NCI-H128 (cell line): ENCODE data around the gene HDHD3.
A peak's percentile ranks its signal among the peaks of the same experiment; 100 is the strongest.
"Not testable (repeated sequence)": the region's sequence is repeated elsewhere in the genome, so short reads cannot be mapped to it uniquely, and the experiment has no call there.

Source experiments
- DNase-seq: peaks from one replicate; lab custom pipeline; 2025; ENCODE audit not compliant: unreplicated experiment; lab: John Stamatoyannopoulos, UW

The HDHD3 gene

DNA sequence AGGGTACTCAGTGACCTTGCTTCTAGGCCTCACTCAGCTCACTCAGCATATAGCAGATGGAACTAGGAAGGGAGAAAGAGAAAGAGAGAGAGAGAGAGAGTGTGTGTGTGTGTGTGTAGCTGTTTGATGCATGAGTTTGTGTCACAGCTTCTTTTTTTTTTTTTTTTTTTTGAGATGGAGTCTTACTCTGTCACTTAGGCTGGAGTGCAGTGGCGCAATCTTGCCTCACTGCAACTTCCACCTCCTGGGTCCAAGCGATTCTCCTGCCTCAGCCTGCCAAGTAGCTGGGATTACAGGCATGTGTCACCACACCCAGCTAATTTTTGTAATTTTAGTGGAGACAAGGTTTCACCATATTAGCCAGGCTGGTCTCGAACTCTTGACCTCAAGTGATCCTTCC, 11.1 kb downstream of the HDHD3 start:
- DNase-seq: not testable (repeated sequence)

DNA sequence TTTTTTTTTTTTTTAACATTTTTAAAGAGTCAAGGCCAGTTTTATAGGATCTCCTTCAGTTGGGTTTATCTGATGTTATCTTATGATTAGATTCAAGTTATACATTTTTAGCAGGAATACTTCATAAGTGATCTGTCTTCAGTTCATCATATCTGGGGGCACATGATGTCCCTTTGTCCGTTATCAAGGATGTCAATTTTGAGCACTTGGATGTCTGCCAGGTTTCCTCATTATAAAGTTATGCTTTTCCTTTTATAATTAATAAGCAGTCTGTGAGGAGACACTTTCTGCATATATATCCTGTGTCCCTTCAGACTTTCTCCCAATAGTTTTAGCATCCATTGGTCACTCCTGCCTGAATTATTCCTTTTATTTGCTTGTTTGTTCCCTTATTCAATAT, 11.8 kb downstream of the HDHD3 start:
- DNase-seq: no peak

DNA sequence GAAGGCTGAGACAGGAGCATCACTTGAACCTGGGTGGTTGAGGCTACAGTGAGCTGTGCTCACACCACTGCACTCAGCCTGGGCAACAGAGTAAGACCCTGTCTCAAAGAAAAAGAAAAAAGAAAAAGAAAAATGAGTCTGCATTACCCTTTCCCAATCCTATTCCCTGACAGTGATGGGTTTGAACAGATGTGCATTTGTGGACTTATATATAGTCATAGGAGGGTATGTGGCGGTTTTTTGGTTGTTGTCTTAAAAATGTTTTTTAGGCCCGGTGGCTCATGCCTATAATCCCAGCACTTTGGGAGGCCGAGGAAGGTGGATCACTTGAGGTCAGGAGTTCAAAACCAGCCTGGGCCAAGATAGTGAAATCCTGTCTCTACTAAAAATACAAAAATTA, 13.4 kb downstream of the HDHD3 start:
- no peak for DNase-seq

DNA sequence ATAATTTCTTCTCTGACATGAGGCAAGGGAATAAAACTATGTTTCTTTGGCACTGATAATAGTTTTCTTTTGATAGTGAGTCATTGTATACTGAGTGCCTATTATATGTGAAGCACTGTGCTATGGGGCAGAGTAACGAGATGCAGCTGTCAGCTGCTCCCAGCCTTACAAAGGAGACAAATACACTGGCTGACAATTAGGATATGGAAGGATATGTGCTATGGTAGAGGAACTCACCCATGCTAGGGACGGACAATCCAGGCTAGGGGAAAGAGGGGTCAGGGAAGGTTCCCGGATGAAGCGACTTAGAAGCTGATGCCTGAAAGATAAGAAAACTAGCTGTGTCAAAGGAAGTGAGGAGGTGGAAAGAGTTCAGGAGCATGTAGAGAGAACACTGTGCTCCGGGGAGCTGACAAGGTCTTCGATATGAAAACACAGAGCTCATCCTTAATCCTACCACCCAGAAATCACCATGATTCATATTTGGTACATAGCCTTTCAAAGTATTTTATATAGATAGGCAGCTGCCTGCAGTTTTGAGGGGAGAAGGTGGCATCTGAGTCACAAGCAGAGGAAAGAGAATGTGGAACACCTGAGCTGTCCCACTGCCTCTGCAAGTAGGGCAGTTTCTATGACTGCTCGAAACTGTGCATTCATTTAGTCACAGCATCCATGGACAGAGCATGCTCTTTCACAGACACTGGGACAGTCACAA, 15.3 kb downstream of the HDHD3 start:
- DNase-seq: no peak

DNA sequence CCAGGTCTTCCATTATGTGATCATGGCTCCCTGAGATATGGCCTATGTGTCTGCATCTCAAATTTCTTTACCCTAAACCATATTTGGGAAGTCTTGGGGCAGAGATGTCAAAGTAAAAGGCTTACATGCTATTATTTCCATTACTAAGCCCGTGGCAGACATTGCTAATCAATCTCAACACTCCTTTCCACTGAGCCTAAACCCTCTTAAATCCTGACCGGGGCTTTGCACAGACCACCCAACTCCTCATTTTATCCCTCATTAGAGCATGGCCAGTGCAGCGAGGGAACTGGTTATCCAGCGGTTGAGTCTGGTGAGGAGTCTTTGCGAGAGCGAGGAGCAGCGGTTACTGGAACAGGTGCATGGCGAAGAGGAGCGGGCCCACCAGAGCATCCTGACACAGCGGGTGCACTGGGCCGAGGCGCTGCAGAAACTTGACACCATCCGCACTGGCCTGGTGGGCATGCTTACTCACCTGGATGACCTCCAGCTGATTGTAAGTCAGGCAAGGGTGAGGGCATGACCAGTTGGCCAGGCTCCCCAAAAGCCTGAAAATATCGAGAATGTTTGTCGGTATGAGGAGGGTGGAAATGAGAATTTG, 16.4 kb downstream of the HDHD3 start:
- no peak for DNase-seq

DNA sequence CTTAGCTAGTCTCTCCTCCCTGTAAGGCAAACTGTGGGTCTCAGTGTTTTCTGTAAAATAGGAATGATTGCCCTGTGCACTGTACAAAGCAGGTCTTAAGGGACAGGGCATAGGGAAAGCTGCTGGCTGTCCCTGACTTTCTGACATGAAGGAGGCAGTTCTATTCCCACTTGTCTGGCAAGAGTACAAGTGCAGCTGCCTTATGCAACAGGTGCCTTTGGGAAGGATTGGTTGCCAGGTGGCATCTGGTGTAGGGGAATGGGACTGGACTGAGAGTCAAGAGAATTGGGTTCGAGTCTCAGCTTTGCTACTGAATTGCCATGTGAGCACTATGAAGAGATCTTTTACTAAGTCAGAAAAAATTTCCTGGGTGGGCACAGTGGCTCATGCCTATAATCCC, 17.4 kb downstream of the HDHD3 start:
- DNase-seq: no peak

DNA sequence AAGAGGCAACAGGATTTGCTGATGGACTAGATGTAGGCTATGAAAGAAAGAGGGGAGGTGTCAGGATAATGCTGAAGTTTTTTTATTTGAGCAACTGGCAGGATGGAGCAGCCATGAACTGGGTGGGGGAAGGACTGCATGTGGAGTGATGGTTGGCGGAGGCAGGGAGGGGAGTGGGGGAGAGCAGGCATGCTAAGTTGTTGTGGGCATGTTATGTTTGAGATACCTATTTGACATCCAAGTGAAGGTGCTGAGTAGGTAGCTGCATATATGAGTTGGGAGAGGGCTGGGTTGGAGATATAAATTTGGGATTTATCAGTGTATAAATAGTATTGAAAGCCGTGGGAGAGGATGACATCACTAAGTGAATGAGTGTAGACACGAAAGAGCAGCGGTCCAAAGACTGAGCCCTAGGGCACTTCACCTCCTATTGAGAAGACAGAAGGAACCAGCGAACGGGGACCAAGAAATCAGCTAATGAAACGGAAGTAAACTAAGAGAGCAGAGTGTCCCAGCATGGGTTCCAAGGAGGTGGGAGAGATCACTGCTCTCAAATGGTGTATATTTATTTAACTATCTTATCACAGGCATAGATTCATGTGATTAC, 20.0 kb downstream of the HDHD3 start:
- DNase-seq: no peak

DNA sequence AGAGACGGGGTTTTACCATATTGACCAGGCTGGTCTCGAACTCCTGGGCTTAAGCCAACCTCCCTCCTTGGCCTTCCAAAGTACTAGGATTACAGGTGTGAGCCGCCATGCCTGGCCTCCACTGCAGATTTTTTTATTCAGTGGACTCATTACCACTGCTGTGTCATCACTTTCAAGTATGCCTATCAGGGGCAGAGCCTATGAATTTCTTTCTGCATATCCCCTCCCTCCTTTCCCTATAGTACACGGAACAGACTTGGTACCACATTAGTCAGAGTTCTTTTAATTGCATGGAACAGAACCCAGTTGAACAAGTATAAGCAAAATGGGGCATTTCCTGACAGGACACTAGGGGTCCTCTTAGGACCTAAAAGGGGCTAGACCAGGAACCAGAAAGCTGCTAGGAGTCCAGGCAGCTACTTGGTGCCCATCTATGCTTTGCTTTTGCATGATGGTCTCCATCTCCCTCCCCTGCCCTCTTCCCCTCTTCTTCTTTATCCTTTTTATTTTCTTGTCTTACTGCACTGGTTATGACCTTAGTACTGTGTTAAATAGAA, 21.7 kb downstream of the HDHD3 start:
- DNase-seq: no peak

DNA sequence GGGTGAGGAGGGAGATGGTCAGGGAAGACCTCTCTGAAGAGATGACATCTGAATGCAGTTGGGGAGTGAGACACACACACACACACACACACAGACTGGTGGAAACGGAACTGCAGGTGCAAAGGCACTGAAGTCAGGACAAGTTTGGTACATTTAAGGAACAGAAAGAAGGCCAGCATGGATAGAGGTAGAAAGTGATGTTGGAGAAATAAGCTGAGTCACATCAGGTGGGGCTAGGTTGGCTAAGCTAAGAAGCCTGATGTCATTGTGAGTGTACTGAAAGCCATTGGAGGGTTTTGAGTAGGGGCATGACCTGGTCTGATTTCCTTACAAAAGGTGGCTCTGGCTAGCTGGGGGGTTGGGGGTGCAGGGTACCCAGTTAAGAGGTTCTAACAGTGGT, 24.4 kb downstream of the HDHD3 start:
- no peak for DNase-seq

DNA sequence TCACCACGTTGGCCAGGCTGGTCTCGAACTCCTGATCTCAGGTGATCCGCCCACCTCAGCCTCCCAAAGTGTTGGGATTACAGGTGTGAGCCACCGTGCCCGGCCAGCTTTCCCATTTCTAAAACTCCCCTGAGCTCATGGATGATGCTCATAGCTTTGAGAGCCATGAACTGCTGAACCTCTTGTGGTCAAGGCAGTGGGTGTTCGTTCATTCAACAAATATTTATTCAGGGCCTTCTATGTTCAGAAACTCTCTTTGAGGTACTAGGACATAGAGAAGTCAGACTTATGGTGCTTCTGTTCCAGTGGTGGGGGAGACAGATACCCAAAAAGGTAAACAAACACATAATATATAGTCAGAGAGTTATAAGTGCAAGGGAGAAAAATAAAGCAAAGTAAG, 24.8 kb downstream of the HDHD3 start:
- no peak for DNase-seq

DNA sequence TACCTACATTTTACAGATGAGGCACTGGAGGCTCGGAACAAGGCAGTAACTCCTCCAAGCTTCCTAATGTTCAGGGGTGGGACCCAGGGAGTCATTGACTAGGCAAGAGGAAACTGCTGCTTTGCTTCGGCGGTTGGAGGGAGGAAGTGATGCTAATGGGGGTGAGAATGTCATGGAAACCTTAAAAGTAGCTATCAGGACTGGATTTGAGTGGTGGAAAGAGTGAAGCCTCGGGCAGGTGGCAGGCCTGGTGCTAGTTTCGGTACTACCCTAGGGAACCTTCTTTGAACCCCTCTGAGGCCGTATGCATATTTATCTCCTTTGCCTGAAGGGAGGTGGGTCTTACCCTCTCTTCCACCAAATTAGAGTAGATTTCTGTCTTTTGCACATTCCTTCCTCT, 25.8 kb downstream of the HDHD3 start:
- DNase-seq: no peak

DNA sequence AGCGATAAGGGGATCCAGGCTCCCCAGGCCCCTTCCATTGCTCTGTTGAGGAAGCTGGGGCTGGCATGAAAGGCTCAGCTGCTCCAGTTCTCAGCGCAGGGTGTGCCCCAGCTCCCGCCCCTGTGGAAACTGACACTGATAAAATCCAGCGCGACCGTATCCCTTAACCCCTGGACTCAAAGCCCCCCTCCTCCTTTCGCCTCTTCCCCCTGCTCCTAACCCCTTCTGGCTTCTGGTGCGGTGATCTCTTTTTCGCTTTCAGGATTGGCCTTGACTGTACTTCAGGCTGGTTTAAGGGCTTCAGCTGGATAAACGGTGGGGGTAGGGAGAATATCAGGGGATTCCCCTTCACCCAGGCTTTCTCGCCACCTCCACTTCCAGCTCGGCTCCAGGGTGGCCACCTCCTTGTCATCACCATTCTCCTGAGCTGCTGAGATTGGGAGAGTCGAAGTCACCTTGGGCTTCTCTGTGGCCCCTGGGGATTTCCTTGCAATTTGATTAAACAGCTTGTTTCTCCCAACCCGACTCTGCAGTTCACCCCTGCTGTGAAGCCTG, 26.6 kb downstream of the HDHD3 start:
- no peak for DNase-seq

DNA sequence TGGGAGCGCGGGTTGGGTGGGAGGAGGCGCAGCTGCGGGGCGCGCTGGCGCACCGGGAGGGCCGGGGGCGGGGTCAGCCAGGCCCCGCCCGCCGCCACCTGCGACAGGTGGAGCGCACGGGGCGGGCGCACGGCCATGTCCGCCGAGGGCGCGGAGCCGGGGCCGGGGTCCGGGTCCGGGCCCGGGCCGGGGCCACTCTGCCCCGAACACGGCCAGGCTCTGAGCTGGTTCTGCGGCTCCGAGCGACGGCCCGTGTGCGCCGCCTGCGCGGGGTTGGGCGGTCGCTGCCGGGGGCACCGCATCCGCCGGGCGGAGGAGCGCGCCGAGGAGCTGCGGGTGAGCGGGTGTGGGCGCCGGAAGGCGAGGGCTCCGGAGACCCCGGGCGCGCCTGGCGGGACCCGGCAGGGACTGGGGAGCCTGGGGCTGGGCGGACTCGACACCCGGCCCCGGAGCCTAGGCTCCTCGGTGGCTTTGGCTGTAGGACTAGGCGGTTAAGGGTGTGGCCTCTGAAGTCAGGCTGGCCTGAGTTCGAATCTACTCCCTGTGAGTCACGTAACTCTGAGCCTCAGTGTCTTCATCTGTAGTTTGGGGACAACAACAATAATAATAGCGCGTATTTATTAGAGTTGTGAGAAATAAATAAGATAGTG, 27.2 kb downstream of the HDHD3 start, which contains the start of gene BSPRY:
BSPRY (plus strand) TSS at position 97 of the 650 bp plus-strand sequence; CDS start at position 136, 39 bp downstream.
- no peak for DNase-seq

DNA sequence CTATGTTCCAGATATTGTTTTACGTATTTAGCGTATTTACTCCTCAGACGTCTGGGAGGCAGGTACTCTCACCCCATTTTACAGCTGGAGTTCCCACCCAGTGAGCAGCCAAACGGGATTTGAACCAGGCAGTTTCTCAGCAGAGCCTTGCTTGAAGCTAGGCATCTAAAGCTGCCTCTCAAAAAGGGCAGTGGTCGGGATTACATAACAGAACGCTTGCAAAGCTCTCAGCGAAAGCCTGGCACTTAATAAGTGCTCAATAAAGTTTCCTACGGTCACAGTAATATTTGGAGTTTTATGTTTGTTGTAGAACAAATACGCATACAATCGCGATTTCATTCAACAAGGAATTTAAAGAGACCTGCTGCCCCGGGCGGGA, 27.7 kb downstream of the HDHD3 start:
- no peak for DNase-seq

DNA sequence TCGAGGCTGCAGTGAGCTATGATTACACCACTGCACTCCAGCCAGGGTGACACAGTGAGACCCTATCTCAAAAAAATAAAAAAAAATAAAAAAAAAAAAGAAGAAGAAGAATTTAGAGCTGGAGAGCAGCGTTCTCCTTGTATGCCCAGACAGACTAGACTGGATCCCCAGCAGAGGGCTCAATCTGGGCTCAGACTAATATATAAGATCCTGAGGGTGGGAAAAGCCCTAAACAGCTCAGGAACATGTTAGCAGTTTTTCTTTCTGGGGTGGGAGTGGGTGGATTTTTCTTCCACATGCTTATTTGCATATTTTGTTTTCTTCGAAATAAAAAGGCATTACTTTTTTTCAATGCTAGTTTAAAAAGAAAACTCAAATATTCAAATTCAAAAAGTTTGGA, 28.3 kb downstream of the HDHD3 start:
- no peak for DNase-seq

DNA sequence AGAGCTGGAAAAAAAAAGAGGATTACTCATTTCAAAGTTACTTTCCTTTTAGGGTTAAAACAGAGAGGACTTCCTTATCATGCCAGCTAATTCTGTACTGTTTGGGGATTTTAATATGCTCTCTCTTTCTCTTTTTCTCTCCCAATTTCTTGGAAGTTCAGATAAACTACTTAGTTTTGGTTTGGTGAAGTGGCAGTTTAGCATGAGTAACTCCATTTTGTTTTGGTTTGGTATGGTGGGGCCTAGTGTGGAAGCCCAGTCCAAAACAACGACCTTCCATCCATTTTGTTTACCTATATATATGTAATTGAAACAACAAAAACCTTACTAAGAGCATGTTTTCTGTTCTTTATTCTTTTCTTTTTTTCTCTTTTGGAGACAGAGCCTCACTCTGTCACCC, 31.1 kb downstream of the HDHD3 start:
- DNase-seq: no peak

DNA sequence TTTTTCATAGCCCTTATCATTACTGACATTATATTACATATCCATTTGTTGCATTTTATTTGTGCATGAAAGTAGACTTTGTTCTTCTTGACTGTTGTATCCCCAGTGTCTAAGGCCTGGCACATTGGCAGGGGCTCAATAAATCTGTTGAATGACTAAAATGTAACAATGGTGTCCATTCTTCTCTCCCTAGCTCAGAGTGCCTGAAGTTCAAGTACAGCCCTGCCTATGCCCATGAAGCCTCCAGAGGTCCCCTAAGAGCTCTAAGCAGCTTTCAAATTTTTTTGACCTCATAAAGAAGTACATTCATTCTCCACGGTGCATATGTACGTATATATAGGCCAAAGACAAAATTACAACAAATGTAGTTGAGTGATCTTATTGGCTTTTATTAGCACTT, 31.6 kb downstream of the HDHD3 start:
- no peak for DNase-seq

DNA sequence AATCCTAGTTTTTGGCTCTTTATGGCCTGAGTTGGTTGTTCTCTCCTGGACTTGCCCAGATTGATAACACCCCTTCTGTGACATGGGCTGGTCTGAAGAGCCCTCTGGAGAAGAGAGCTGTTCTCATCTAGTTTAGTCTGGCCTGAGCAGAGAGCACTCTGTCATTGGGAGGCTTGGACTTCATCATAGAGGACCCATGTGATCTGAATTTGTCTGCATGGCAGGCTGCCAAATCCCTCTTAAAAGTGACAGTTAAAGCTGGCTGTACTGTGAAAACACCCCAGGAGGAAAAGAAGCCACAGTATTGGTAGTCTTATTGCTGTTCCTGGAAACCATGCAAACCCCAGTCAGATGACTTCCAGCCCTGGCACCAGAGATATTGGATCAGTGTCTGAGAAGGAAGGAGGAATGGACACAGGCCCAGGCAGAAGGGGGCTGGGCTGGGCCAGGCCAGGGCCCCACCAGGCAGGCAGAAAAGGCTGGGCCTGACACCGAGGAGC, 33.0 kb downstream of the HDHD3 start:
- peak; percentile 66 for DNase-seq

DNA sequence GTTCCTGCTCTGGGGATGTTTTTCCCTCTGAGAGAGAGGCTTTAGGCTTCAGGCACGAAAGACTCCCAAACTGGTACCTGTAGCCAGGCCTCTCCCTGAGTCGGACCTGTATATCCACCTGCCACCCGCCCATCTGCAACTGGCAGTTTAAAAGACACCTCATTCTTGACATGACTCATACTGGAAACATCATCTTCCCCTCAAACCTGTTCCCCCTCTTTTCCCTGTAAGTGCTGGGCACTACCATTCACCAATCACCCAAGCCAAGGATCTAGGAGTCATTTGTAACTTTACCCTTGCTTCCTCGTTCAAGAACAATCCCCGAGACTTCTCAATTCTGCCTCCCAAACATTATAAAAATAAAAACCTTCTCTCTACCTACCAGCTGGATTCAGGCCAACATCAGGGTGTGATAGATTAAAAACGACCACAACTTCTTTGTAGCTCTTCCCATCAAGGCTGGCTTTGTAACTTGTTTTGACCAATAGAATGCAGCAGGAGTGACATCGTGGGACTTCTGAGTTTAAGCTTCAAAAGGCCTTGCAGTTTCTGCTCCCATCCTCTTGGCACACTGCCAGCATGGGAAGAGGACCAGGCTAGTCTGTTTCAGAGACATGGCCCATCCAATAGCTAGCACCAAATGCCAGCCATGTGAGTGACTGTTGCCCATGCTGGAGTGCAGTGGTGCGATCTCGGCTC, 34.9 kb downstream of the HDHD3 start:
- no peak for DNase-seq

DNA sequence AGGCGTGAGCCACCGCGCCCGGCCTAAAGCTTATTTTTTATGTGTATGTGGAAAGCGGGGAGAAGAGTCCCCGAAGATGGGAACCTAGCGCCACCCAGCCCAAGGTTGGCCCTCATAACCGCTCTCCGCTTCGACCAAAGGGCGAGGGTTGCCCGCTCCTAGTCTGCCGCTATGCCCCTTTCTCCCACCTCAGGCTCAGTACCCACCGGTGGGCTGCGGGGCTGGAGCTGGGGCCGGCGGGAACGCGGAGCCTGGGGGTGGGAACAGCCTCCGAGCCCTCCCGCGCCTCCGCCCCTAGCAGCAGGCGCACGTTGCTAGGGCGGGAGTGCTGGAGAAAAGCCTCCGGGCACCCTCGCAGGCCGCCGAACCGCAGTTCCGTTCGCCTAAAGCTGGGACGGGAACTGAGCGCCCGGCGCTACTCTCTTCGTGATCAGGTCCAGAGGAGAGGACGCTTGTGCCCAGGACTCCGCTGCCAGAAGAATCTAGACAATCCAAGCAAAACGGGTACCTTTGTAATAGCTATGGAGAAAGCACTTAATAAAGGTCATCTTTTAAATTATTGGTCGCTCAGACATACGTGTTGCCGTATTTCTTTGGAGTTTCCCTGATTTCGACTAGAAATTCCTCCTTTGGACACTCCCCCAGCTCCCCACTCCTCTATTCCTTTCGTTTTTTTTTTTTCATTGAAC, 36.6 kb downstream of the HDHD3 start, which contains the start of gene WDR31:
WDR31 (minus strand) TSS at position 265 of the 689 bp plus-strand sequence. CDS start 8,253 bp downstream, outside the sequence.
- DNase-seq: peak; percentile 73
